A673 (cell line): ENCODE results near the gene NUDT3.

Experiments used
- CTCF ChIP-seq: fragments of 300-800, 200-600 bp; sonication (generic); conservative IDR thresholded peaks from 2 replicates; pipeline ENCODE4 v1.5.1; 2017; ENCODE audit warnings: low read depth, mild to moderate bottlenecking, antibody characterized with exemption, low read length, moderate library complexity, mixed read lengths
- EZH2 ChIP-seq: fragments of 200-600 bp; sonication (generic); IDR thresholded peaks from 2 replicates; pipeline ENCODE4 v1.6.1; 2017; ENCODE audit warnings: borderline replicate concordance, low read depth, mild to moderate bottlenecking, mixed read lengths, antibody characterized with exemption, low read length; ENCODE audit not compliant: poor library complexity, severe bottlenecking

GRCh38 chr6:34308483-34308882 is 84.0 kb downstream of the NUDT3 start:
- TF ChIP-seq EZH2 (no peak), CTCF (no peak)
